Measurements from ENCODE around the gene CCDC12. TPM values are rescaled to one million over a fixed set of nuclear protein-coding genes. Genes with fewer than 3 reads are reported as not detected.

CCDC12 gene
- total and polyA plus RNA-seq, 2 of the 13 experiments (the other 11 are each of a cell fraction or from before 2014, with no cell fraction given): 30.1 to 49.5 TPM

DNA sequence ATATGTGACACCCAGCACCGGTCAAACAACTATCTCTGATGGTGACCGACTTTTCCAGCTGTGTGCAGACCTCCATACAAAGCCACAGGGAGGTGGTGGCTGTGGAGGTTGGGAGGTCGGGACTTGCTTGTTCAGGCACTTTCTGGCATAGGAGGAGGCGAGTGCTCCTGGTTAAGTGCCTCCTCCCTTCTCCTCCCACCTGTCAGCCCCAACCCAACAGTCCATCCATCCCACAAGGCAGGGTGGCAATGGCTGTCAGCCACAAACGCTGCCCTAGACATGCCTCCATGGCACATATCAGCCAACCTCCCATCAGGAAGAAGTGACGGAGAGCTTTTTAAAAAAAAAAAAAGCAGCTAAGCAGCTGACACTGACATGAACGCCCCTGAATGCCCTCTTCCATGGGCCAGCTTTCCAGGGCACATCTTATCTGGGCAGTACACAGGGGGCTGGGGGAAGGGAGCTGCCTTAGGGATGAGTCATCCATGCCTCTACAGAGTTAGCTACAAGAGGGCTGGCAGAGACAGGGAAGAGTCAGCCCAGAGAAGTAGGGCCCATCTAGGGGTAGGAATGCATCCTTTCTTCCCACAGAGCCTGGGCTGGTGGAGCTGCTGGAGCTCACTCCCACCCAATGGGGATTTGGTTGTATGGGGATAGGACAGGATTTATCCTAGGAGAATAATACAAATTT lies 41.2 kb downstream of the CCDC12 start (continued):
- TF ChIP-seq ZNF180 (CRISPR knock-in tag; IDR thresholded peaks at IDR 0.05; ENCODE audit: borderline replicate concordance, low read depth) (no peak), HNF4A (CRISPR knock-in tag; IDR thresholded peaks at IDR 0.05) (no peak), EEA1 (CRISPR knock-in tag; IDR thresholded peaks at IDR 0.05; ENCODE audit: borderline replicate concordance) (no peak), U2AF1 (optimal IDR thresholded peaks at IDR 0.05; ENCODE audit: low read depth, low read length) (no peak), MAFF (IDR thresholded peaks at IDR 0.05; ENCODE audit: low read depth, low read length) (no peak), ATAD3A (CRISPR knock-in tag; IDR thresholded peaks at IDR 0.05) (no peak), ZBTB21 (CRISPR knock-in tag; IDR thresholded peaks at IDR 0.05) (no peak), DMAP1 (CRISPR knock-in tag; IDR thresholded peaks at IDR 0.05) (0 out of 2 replicates have a peak, but pooled peaks have one; percentile 42), XBP1 (CRISPR knock-in tag; IDR thresholded peaks at IDR 0.05) (no peak), ZNF138 (CRISPR knock-in tag; IDR thresholded peaks at IDR 0.05; ENCODE audit: low read depth) (no peak), ZNF644 (CRISPR knock-in tag; IDR thresholded peaks at IDR 0.05; ENCODE audit: low read depth) (no peak), SAP130 (CRISPR knock-in tag; IDR thresholded peaks at IDR 0.05; ENCODE audit: low read depth) (peak; percentile 66), ERF (CRISPR knock-in tag; IDR thresholded peaks at IDR 0.05) (peak; percentile 21; the same call in 1 of the 2 replicates), ZNF44 (CRISPR knock-in tag; IDR thresholded peaks at IDR 0.05) (no peak), ZNF431 (CRISPR knock-in tag; IDR thresholded peaks at IDR 0.05; ENCODE audit: borderline replicate concordance, low read depth) (no peak)
- TF ChIP-seq, protein P1, sequence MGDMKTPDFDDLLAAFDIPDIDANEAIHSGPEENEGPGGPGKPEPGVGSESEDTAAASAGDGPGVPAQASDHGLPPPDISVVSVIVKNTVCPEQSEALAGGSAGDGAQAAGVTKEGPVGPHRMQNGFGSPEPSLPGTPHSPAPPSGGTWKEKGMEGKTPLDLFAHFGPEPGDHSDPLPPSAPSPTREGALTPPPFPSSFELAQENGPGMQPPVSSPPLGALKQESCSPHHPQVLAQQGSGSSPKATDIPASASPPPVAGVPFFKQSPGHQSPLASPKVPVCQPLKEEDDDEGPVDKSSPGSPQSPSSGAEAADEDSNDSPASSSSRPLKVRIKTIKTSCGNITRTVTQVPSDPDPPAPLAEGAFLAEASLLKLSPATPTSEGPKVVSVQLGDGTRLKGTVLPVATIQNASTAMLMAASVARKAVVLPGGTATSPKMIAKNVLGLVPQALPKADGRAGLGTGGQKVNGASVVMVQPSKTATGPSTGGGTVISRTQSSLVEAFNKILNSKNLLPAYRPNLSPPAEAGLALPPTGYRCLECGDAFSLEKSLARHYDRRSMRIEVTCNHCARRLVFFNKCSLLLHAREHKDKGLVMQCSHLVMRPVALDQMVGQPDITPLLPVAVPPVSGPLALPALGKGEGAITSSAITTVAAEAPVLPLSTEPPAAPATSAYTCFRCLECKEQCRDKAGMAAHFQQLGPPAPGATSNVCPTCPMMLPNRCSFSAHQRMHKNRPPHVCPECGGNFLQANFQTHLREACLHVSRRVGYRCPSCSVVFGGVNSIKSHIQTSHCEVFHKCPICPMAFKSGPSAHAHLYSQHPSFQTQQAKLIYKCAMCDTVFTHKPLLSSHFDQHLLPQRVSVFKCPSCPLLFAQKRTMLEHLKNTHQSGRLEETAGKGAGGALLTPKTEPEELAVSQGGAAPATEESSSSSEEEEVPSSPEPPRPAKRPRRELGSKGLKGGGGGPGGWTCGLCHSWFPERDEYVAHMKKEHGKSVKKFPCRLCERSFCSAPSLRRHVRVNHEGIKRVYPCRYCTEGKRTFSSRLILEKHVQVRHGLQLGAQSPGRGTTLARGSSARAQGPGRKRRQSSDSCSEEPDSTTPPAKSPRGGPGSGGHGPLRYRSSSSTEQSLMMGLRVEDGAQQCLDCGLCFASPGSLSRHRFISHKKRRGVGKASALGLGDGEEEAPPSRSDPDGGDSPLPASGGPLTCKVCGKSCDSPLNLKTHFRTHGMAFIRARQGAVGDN (CRISPR knock-in tag; IDR thresholded peaks at IDR 0.05): peak; percentile 35
- TF ChIP-seq, protein P2, sequence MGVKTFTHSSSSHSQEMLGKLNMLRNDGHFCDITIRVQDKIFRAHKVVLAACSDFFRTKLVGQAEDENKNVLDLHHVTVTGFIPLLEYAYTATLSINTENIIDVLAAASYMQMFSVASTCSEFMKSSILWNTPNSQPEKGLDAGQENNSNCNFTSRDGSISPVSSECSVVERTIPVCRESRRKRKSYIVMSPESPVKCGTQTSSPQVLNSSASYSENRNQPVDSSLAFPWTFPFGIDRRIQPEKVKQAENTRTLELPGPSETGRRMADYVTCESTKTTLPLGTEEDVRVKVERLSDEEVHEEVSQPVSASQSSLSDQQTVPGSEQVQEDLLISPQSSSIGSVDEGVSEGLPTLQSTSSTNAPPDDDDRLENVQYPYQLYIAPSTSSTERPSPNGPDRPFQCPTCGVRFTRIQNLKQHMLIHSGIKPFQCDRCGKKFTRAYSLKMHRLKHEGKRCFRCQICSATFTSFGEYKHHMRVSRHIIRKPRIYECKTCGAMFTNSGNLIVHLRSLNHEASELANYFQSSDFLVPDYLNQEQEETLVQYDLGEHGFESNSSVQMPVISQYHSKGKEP (CRISPR knock-in tag; IDR thresholded peaks at IDR 0.05): no peak
- TF ChIP-seq, protein P3, sequence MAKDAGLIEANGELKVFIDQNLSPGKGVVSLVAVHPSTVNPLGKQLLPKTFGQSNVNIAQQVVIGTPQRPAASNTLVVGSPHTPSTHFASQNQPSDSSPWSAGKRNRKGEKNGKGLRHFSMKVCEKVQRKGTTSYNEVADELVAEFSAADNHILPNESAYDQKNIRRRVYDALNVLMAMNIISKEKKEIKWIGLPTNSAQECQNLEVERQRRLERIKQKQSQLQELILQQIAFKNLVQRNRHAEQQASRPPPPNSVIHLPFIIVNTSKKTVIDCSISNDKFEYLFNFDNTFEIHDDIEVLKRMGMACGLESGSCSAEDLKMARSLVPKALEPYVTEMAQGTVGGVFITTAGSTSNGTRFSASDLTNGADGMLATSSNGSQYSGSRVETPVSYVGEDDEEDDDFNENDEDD (CRISPR knock-in tag; IDR thresholded peaks at IDR 0.05; ENCODE audit: borderline replicate concordance): no peak
- TF ChIP-seq, protein P4, sequence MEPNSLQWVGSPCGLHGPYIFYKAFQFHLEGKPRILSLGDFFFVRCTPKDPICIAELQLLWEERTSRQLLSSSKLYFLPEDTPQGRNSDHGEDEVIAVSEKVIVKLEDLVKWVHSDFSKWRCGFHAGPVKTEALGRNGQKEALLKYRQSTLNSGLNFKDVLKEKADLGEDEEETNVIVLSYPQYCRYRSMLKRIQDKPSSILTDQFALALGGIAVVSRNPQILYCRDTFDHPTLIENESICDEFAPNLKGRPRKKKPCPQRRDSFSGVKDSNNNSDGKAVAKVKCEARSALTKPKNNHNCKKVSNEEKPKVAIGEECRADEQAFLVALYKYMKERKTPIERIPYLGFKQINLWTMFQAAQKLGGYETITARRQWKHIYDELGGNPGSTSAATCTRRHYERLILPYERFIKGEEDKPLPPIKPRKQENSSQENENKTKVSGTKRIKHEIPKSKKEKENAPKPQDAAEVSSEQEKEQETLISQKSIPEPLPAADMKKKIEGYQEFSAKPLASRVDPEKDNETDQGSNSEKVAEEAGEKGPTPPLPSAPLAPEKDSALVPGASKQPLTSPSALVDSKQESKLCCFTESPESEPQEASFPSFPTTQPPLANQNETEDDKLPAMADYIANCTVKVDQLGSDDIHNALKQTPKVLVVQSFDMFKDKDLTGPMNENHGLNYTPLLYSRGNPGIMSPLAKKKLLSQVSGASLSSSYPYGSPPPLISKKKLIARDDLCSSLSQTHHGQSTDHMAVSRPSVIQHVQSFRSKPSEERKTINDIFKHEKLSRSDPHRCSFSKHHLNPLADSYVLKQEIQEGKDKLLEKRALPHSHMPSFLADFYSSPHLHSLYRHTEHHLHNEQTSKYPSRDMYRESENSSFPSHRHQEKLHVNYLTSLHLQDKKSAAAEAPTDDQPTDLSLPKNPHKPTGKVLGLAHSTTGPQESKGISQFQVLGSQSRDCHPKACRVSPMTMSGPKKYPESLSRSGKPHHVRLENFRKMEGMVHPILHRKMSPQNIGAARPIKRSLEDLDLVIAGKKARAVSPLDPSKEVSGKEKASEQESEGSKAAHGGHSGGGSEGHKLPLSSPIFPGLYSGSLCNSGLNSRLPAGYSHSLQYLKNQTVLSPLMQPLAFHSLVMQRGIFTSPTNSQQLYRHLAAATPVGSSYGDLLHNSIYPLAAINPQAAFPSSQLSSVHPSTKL (CRISPR knock-in tag; IDR thresholded peaks at IDR 0.05): peak; percentile 50; the same call in 1 of the 2 replicates
